Neural crest cell (in vitro differentiated cells): ENCODE measurements around the gene EPHB4. TPM values are rescaled to one million over a fixed set of nuclear protein-coding genes. Genes with fewer than 3 reads are reported as not detected.

Source experiments
- DNase-seq: peaks from one replicate; pipeline ENCODE4 v3.0.0; 2021; ENCODE audit warnings: low read depth, mixed read lengths, low spot score
- H3K27ac Mint-ChIP-seq: one replicate; pipeline ENCODE4 v1.8.0; 2021; ENCODE audit warnings: mild to moderate bottlenecking, mixed read lengths; ENCODE audit not compliant: unreplicated experiment
- H3K27me3 Mint-ChIP-seq: 2 replicates; pipeline ENCODE4 v1.8.0; 2021; ENCODE audit warnings: low read depth, mild to moderate bottlenecking, mixed read lengths
- H3K36me3 Mint-ChIP-seq: 2 replicates; pipeline ENCODE4 v1.8.0; 2021; ENCODE audit warnings: low read depth, mild to moderate bottlenecking, mixed read lengths
- H3K4me1 Mint-ChIP-seq: 2 replicates; pipeline ENCODE4 v1.8.0; 2021; ENCODE audit warnings: mixed read lengths
- H3K4me3 Mint-ChIP-seq: one replicate; pipeline ENCODE4 v1.8.0; 2021; ENCODE audit warnings: mild to moderate bottlenecking, mixed read lengths
- H3K9me3 Mint-ChIP-seq: 2 replicates; pipeline ENCODE4 v1.8.0; 2021; ENCODE audit warnings: mixed read lengths
- total RNA-seq: library from RNA; stranded (reverse); gene quantifications from 2 replicates; pipeline ENCODE4 v1.2.1, GENCODE V29; 2021
- TF ChIP-seq, protein P1 (sequence below): fragments of 200-600 bp; sonication (generic); conservative IDR thresholded peaks from 2 replicates; pipeline ENCODE4 v1.5.0; 2021; ENCODE audit warnings: antibody characterized with exemption, mild to moderate bottlenecking

EPHB4 gene
- total RNA-seq, 1 donor from 2014 or later = 84.5 TPM

DNA sequence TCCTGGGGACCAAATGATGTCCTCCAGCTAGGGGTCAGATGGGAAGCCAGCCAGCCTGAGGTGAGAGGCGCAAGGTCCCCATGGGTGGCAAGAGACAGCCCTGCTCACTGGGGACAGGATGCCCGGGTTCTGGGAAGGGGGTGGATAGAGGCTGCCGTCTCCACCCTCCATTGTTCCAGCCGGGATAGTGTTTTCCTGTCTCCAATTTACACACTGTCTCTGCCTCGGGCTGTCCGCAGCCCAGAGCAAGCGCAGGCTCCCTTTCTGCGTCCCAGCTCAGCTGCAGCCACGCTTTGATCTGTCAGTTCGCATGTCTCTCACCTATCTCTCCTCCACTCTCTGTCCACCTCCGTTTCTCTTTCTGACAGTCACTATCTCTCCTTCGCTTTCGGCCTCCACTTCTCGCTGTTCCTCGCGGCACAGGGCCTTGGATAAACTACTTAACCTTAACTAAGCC is 2.1 kb downstream of the EPHB4 start:
- Mint-ChIP-seq H3K27me3 (peaks cover 3% of the 10 kb centered on the region), H3K36me3 (peaks cover 6% of the 10 kb centered on the region), H3K9me3 (no peaks in the 10 kb centered on the region), H3K27ac (no peak overlapping the region), H3K4me1 (peaks cover 28% of the 10 kb centered on the region), H3K4me3 (peak overlapping the region; percentile 98)
- TF ChIP-seq, protein P1, sequence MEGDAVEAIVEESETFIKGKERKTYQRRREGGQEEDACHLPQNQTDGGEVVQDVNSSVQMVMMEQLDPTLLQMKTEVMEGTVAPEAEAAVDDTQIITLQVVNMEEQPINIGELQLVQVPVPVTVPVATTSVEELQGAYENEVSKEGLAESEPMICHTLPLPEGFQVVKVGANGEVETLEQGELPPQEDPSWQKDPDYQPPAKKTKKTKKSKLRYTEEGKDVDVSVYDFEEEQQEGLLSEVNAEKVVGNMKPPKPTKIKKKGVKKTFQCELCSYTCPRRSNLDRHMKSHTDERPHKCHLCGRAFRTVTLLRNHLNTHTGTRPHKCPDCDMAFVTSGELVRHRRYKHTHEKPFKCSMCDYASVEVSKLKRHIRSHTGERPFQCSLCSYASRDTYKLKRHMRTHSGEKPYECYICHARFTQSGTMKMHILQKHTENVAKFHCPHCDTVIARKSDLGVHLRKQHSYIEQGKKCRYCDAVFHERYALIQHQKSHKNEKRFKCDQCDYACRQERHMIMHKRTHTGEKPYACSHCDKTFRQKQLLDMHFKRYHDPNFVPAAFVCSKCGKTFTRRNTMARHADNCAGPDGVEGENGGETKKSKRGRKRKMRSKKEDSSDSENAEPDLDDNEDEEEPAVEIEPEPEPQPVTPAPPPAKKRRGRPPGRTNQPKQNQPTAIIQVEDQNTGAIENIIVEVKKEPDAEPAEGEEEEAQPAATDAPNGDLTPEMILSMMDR = no peak
- DNase-seq = no peak

DNA sequence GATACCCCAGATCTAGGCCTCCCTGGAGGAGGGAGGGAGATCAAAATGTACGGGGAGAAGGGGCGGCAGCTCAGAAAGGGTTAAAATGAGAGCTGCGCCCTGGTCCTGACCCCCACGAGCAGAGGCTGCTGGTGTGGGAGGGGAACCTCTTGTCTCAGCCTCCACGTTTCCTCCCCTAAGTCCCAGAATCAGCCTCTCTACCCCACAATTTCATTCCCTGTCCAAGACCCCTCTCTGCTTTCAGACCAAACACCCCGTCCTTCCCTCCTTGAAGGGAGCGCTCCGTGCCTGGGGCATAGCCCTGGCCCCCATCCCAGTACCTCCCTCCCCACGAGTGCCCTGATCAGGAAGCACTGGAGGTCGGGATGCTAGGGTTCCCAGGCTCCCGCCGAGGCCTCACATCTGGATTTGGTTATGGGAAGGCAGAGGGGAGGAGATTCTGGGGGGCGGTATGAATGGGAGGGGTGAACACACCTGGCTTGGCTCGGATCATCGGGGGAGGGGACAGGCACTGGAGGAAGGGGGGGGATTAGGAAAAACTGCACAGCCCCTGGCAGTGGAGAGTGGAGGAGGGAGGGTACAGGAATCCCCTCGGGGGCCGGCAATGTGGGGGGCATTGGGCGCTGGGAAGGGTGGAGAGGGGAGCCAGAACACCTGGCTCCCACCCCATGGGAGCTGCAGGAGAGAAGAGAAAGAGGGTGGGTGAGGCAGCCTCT is 2.7 kb downstream of the EPHB4 start:
- Mint-ChIP-seq H3K27ac (no peak overlapping the region), H3K4me1 (peaks cover 28% of the 10 kb centered on the region), H3K27me3 (peaks cover 3% of the 10 kb centered on the region), H3K36me3 (peaks cover 6% of the 10 kb centered on the region), H3K9me3 (no peaks in the 10 kb centered on the region), H3K4me3 (peak overlapping the region; percentile 72)
- no peak for DNase-seq
- TF ChIP-seq, protein P1 = no peak

DNA sequence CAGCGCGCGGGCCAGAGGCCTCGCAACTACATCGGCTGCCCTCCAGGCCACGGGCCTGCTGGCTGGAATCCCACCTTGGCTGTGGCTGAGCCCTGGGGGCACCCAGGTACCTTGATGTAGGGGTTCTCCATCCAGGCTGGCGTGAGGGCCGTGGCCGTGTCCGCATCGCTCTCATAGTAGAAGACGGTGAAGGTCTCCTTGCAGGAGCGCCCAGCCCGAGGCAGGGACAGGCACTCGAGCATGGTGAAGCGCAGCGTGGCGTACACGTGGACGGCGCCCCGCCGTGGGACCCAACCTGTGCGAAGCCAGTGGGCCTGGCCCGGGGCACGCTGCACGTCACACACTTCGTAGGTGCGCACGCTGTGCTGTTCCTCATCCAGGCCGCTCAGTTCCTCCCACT is 3.8 kb downstream of the EPHB4 start:
- no peak overlapping the region for H3K4me3 Mint-ChIP-seq
- no peak for DNase-seq
- H3K27ac Mint-ChIP-seq = no peak overlapping the region

DNA sequence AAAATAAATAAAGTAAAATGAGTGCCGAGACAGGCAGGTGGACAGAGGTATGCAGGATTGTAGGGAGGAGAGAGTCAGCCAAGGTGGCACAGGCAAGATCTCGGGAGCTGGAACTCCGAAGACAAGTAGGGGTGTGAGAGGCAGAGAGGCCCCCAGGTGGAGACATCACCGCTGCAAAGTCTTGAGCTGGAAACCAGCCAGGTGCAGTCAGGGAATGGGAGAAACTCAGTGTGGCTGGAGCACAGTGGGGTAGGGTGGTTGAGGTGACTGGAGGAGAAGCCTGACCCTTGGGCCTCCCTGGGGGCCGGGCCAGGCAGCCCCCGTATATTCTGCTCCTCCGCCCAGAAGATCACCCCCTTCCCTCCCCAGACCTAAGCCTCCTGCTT is 4.2 kb downstream of the EPHB4 start:
- peaks cover 11% of the 10 kb centered on the region for H3K36me3 Mint-ChIP-seq
- peaks cover 24% of the 10 kb centered on the region for H3K4me1 Mint-ChIP-seq
- H3K9me3 Mint-ChIP-seq = no peaks in the 10 kb centered on the region
- H3K4me3 Mint-ChIP-seq = no peak overlapping the region
- DNase-seq = no peak
- TF ChIP-seq, protein P1 = no peak
- H3K27ac Mint-ChIP-seq = no peak overlapping the region
- H3K27me3 Mint-ChIP-seq = peaks cover 3% of the 10 kb centered on the region

More for the DNA sequence above, 3.8 kb downstream of the EPHB4 start:
- peaks cover 3% of the 10 kb centered on the region for H3K27me3 Mint-ChIP-seq
- peaks cover 11% of the 10 kb centered on the region for H3K36me3 Mint-ChIP-seq
- no peaks in the 10 kb centered on the region for H3K9me3 Mint-ChIP-seq
- TF ChIP-seq, protein P1 = no peak
- peaks cover 25% of the 10 kb centered on the region for H3K4me1 Mint-ChIP-seq

DNA sequence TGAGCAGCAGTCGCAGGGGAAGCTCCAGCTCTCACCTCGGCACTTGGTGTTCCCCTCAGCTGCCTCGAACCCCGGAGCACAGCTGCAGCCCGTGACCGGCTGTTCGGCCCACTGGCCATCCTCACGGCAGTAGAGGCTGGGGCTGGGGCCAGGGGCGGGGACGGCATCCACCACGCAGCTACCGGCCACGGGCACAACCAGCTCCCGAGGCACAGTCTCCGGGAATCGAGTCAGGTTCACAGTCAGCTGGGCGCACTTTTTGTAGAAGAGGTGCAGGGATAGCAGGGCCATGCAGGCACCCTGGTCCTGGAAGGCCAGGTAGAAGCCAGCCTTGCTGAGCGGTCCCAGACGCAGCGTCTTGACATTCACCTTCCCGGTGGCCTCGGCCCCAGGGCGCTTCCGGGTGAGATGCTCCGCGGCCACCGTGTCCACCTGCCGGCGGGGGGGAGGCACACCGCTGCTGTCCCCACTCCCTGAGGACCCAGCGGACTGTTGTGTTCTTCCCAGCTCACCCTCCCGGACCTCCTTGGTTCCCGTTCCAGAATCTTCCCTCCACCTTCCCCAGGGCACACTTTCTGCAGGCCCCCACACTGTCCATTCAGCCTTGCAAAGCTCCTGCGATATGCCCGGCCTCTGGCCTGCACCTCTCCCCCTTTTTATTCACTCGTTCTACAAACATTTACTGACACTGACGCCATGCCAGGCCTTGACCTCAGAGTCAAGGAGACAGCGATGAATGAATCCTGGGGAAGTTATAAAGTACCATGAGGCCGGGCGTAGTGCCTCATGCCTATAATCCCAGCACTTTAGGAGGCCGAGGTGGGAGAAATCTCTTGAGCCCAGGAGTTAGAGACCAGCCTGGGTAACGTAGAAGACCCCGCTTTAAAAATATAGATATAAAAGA is 4.8 kb downstream of the EPHB4 start:
- no peaks in the 10 kb centered on the region for H3K27me3 Mint-ChIP-seq
- H3K4me1 Mint-ChIP-seq = peaks cover 17% of the 10 kb centered on the region
- TF ChIP-seq, protein P1 = no peak
- H3K27ac Mint-ChIP-seq = no peak overlapping the region
- H3K4me3 Mint-ChIP-seq = no peak overlapping the region
- peaks cover 9% of the 10 kb centered on the region for H3K36me3 Mint-ChIP-seq
- no peak for DNase-seq
- no peaks in the 10 kb centered on the region for H3K9me3 Mint-ChIP-seq
